UCSD-AML1 (cell line): ENCODE results near the gene PITPNB.

Experiments
- DNase-seq: peaks from one replicate; lab custom pipeline; 2025; ENCODE audit not compliant: unreplicated experiment; lab: John Stamatoyannopoulos, UW

PITPNB gene

GRCh38 chr22:27804470-27805297 lies 114.4 kb downstream of the PITPNB start:
- DNase-seq, result peak; percentile 79

GRCh38 chr22:27803841-27804415 lies 115.1 kb downstream of the PITPNB start:
- DNase-seq, result no peak

- peak; percentile 43 for DNase-seq
Observed at GRCh38 chr22:27802346-27803073, 116.5 kb downstream of the PITPNB start.
